Measurements from ENCODE around the gene ATRNL1.

DNA sequence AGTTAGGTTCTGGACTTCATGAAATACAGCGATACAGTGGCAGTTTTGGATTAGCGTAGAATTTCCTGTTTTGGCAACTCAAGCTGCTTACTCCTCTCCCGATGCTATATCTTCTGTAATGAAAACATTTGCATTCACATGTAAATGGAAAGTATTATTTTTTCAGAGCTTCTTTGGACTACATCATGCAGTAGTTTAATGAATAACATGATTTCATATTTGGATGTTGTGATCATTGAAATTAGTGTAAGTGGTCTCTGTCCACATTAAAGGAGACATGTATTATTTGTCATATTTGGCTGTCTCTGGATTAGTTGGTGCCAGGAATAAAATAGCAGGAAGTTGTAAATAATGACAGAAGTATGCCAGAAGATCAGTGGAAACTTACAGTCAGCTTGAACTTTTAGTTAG lies 848.2 kb downstream of the ATRNL1 start:
- TF ChIP-seq EZH2 (IDR thresholded peaks at IDR 0.05; ENCODE audit: insufficient read depth, poor library complexity, severe bottlenecking), result no peak
- no peak for TF ChIP-seq EZH2phosphoT487 (IDR thresholded peaks at IDR 0.05; ENCODE audit: insufficient read depth, low read depth)
